Measurements from ENCODE around the gene EZH2. TPM values are rescaled to one million over a fixed set of nuclear protein-coding genes. Genes with fewer than 3 reads are reported as not detected.

The EZH2 gene
- total RNA-seq, 6 experiments from 2014 or later, result 1.2 to 4.2 (median 1.9) TPM

DNA sequence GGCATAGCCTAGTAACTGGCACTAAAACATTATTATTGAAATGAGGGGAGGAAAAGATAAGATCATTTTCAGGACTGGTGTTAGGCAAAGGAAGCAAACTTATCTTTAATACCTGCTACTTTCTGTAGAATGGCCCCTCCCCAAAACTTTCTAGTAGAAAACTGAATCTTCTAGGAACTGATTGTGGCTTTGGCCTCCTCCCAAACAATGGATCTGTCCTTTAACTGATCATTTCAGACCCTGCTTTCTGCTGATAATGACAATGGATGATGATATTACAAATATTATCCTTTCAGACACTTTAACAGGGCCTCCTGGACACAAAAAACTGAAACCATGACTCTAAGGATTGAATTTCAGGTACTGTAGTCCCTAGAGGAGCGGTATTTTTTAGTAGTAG, 55.1 kb downstream of the EZH2 start:
- Histone ChIP-seq H3K36me3 (peaks cover 0 to 6% (median 0%) of the 10 kb centered on the region in 4 donors), H3K4me3 (no peak overlapping the region), H3K27me3 (no peaks in the 10 kb centered on the region), H3K4me1 (no peaks in the 10 kb centered on the region), H3K9me3 (peaks cover 0 to 4% (median 0%) of the 10 kb centered on the region in 4 donors), H3K27ac (no peak overlapping the region)
- TF ChIP-seq, protein P1, sequence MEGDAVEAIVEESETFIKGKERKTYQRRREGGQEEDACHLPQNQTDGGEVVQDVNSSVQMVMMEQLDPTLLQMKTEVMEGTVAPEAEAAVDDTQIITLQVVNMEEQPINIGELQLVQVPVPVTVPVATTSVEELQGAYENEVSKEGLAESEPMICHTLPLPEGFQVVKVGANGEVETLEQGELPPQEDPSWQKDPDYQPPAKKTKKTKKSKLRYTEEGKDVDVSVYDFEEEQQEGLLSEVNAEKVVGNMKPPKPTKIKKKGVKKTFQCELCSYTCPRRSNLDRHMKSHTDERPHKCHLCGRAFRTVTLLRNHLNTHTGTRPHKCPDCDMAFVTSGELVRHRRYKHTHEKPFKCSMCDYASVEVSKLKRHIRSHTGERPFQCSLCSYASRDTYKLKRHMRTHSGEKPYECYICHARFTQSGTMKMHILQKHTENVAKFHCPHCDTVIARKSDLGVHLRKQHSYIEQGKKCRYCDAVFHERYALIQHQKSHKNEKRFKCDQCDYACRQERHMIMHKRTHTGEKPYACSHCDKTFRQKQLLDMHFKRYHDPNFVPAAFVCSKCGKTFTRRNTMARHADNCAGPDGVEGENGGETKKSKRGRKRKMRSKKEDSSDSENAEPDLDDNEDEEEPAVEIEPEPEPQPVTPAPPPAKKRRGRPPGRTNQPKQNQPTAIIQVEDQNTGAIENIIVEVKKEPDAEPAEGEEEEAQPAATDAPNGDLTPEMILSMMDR (IDR thresholded peaks at IDR 0.05), result no peak
- no peak for TF ChIP-seq POLR2A (IDR thresholded peaks at IDR 0.05)
- WGBS (ENCODE audit: insufficient coverage, low coverage, low lambda C conversion rate, missing lambda C conversion rate), result 100% methylated on average over 1 of the region's 1 CpG
- ATAC-seq (no peak), DNase-seq (no peak)
- intact Hi-C loops (cut with DNase I), result no loop called here

DNA sequence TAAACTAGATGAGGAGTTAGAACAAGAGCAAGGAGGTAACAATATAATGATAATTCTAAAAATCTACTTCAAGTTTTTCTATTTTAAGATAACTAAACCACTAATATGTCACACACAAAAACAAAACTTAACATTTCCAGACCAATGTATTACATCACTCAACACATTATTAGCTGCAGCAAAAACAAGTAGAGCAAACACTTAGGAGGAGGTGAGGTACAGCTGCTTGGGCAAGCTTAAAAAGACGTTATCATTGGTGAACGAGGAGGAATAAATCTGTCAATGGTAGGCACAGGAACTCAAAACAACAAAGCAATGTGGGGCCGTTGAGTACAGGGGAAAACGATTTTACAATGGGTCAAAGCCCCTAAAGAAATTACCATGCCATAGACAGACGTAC, 58.8 kb downstream of the EZH2 start:
- no peak for ATAC-seq
- intact Hi-C loops (cut with DNase I), result no loop called here
- no peak for DNase-seq

DNA sequence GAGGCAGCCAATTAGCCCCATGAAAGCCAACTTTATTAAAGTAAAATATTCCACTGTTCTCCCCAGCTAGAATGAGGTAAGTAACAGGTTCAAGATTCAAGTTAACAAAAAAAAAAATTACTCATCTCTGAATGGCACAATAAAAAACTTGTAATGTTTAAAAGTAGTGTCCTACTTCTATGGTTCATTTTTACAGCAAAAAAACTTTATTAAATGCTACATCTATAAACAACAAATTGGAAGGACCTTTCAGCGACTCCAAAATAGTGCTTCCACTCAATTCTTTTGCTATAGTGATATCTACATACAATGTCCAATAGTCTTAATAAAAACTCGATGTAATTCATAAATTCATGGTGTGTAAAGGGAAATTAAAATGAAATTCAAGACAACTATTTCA, 59.2 kb downstream of the EZH2 start:
- Histone ChIP-seq H3K27me3 (no peaks in the 10 kb centered on the region), H3K4me1 (no peaks in the 10 kb centered on the region), H3K4me3 (no peak overlapping the region), H3K9me3 (peaks cover 0 to 4% (median 0%) of the 10 kb centered on the region in 4 donors), H3K27ac (no peak overlapping the region), H3K36me3 (peaks cover 0 to 6% (median 0%) of the 10 kb centered on the region in 4 donors)
- no peak for TF ChIP-seq POLR2A (IDR thresholded peaks at IDR 0.05)
- TF ChIP-seq, protein P1 (IDR thresholded peaks at IDR 0.05), result no peak
- 85% methylated on average over 2 of the region's 2 CpGs for WGBS (ENCODE audit: insufficient coverage, low coverage, low lambda C conversion rate, missing lambda C conversion rate)
- intact Hi-C loops (cut with DNase I), result no loop called here
- DNase-seq (no peak), ATAC-seq (no peak)

More for the DNA sequence above, 58.8 kb downstream of the EZH2 start:
- Histone ChIP-seq H3K27me3 (no peaks in the 10 kb centered on the region), H3K27ac (no peak overlapping the region), H3K9me3 (peaks cover 0 to 4% (median 0%) of the 10 kb centered on the region in 4 donors), H3K36me3 (peaks cover 0 to 6% (median 0%) of the 10 kb centered on the region in 4 donors), H3K4me3 (no peak overlapping the region), H3K4me1 (no peaks in the 10 kb centered on the region)
- TF ChIP-seq POLR2A (IDR thresholded peaks at IDR 0.05), result no peak
- TF ChIP-seq, protein P1 (IDR thresholded peaks at IDR 0.05), result no peak
- 83% methylated on average over 4 of the region's 5 CpGs for WGBS (ENCODE audit: insufficient coverage, low coverage, low lambda C conversion rate, missing lambda C conversion rate)

DNA sequence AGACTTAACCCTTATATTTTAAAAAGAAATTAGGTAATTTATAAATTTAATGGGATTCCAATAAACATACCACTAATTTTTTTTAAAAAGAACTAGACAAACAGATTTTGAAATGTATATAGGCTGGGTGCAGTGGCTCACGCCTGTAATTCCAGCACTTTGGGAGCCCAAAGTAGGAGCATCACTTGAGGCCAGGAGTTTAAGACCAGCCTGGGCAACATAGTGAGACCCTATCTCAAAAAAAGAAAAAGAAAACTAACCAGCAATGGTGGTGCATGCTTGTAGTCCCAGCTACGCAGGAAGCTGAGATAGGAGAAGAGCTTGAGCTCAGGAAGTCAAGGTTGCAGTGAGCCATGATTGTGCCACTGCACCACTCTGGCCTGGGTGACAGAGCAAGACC, 62.7 kb downstream of the EZH2 start:
- ATAC-seq (no peak), DNase-seq (no peak)
- Histone ChIP-seq H3K9me3 (no peaks in the 10 kb centered on the region), H3K4me1 (no peaks in the 10 kb centered on the region), H3K36me3 (peaks cover 0 to 2% (median 0%) of the 10 kb centered on the region in 4 donors), H3K27me3 (no peaks in the 10 kb centered on the region), H3K4me3 (no peak overlapping the region), H3K27ac (no peak overlapping the region)
- WGBS (ENCODE audit: insufficient coverage, low coverage, low lambda C conversion rate, missing lambda C conversion rate), result 82% methylated on average over 2 of the region's 2 CpGs
- TF ChIP-seq, protein P1 (IDR thresholded peaks at IDR 0.05), result no peak
- TF ChIP-seq POLR2A (IDR thresholded peaks at IDR 0.05), result no peak
- intact Hi-C loops (cut with DNase I), result no loop called here

Data from right lobe of liver (tissue), 6 donors.